ENCODE data around the gene FAM9C. TPM values are rescaled to one million over a fixed set of nuclear protein-coding genes. Genes with fewer than 3 reads are reported as not detected.
A peak's percentile ranks its signal among the peaks of the same experiment; 100 is the strongest.

FAM9C gene
- total RNA-seq, 1 experiment from 2014 or later, result not detected

DNA sequence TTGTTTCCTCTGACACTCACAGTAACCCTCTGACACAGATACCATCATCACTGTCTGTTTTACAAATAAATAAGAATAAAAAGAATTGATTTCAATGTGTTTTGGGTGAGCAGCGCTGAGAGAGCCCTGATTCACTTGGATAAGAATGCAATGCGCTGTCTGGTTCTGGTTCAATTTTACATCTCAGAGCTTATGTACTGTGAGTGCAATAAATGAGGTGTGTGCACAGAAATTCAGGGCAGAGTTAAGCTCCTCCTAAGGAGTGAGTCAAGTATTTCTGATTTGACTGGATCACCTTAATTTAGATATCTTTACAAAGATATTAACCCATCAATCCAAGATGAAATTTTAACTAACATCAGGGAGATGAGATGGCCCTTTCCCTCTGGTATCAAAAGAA is 11.2 kb downstream of the FAM9C start:
- Mint-ChIP-seq H3K4me1 (ENCODE audit: insufficient read depth, unreplicated experiment) (peaks cover 19% of the 10 kb centered on the region), H3K27me3 (ENCODE audit: insufficient read depth, unreplicated experiment) (peaks cover 55% of the 10 kb centered on the region), H3K27ac (ENCODE audit: low read depth, unreplicated experiment) (no peak overlapping the region), H3K4me3 (ENCODE audit: unreplicated experiment) (no peak overlapping the region), H3K9me3 (ENCODE audit: unreplicated experiment) (no peaks in the 10 kb centered on the region), H3K36me3 (ENCODE audit: insufficient read depth, unreplicated experiment) (no peaks in the 10 kb centered on the region)
- TF ChIP-seq, protein P1, sequence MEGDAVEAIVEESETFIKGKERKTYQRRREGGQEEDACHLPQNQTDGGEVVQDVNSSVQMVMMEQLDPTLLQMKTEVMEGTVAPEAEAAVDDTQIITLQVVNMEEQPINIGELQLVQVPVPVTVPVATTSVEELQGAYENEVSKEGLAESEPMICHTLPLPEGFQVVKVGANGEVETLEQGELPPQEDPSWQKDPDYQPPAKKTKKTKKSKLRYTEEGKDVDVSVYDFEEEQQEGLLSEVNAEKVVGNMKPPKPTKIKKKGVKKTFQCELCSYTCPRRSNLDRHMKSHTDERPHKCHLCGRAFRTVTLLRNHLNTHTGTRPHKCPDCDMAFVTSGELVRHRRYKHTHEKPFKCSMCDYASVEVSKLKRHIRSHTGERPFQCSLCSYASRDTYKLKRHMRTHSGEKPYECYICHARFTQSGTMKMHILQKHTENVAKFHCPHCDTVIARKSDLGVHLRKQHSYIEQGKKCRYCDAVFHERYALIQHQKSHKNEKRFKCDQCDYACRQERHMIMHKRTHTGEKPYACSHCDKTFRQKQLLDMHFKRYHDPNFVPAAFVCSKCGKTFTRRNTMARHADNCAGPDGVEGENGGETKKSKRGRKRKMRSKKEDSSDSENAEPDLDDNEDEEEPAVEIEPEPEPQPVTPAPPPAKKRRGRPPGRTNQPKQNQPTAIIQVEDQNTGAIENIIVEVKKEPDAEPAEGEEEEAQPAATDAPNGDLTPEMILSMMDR (IDR thresholded peaks at IDR 0.05; ENCODE audit: unreplicated experiment), result no peak
- ChIA-PET POLR2A (no interaction called here), CTCF (interaction anchor here (0.8 kb wide), 1 partner anchor 87 kb away, joined by 4 read pairs; no protein-coding TSS in a partner anchor)
- DNase-seq (ENCODE audit: unreplicated experiment), result no peak
- intact Hi-C loops (cut with micrococcal nuclease), result no loop called here
- BruUV-seq (replicated peaks), result no TSS peak

DNA sequence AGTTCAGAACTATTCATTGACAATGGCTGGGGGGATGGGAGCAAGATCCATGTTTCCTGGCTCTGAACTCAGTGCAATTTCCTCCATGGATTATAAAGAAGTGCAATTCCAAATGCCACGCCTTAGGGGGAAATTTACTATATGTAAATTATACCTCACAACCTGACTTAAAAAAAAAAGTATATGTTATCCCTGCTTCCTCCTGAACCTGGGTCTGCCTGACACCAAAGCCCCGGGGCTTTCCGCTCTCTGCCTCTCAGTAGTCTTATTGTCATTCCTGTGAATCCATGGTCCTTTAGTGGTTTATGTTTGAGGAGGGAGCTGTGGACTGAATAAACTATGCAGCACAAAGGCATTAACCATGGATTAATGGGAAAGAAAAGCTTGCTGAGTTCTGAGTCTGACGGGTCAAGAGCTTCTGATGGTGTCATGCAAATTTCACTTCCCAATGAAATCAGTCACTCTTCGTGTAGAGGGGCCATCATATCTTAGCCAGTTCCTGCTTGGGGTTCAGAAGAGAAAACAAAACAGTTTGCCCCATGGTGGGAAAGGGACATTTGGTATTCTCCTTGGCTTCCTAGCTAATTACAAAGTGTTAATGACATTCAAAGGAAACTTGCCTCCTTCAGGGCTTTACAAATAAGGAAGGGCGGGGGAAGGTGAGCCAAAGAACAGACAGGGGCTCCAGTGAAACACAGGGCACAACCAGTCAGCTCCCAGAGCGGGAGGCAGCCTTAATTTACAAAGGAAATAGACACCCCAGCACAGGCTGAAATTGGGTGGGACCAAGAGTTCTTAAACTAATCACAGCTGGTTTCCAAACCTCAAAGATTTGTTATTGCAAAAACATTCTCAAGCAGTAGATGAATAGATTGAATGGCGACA is 14.3 kb downstream of the FAM9C start:
- no peaks in the 10 kb centered on the region for H3K36me3 Mint-ChIP-seq (ENCODE audit: insufficient read depth, unreplicated experiment)
- intact Hi-C loops (cut with micrococcal nuclease), result no loop called here
- TF ChIP-seq, protein P1 (IDR thresholded peaks at IDR 0.05; ENCODE audit: unreplicated experiment), result no peak
- ChIA-PET CTCF (interaction anchor here (1.1 to 1.2 kb wide), 2 partner anchors 84 to 458 kb away, joined by 3 to 4 read pairs; no protein-coding TSS in a partner anchor), POLR2A (interaction anchor here (0.6 to 1.6 kb wide), 4 partner anchors 8 to 1379 kb away, joined by 3 to 6 read pairs (median 4); no protein-coding TSS in a partner anchor)
- peak; percentile 39 for DNase-seq (ENCODE audit: unreplicated experiment)
- H3K4me1 Mint-ChIP-seq (ENCODE audit: insufficient read depth, unreplicated experiment), result peaks cover 19% of the 10 kb centered on the region
- BruUV-seq (replicated peaks), result no TSS peak
- no peaks in the 10 kb centered on the region for H3K9me3 Mint-ChIP-seq (ENCODE audit: unreplicated experiment)
- H3K27ac Mint-ChIP-seq (ENCODE audit: low read depth, unreplicated experiment), result peak overlapping the region; percentile 9
- H3K27me3 Mint-ChIP-seq (ENCODE audit: insufficient read depth, unreplicated experiment), result peaks cover 57% of the 10 kb centered on the region
- no peak overlapping the region for H3K4me3 Mint-ChIP-seq (ENCODE audit: unreplicated experiment)

DNA sequence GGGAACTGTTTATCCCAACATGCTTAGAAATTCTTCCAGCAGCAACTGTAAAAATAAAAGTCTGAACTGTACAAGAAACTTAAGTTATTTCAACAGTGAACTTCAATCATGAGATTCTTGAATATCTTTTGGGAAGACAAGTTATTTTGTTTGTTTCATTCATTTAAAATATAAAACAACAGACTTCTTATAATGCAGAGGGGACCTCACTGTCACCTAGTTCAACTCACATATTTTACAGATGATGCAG is 14.9 kb downstream of the FAM9C start:
- BruUV-seq (replicated peaks), result no TSS peak
- Mint-ChIP-seq H3K4me1 (ENCODE audit: insufficient read depth, unreplicated experiment) (peaks cover 19% of the 10 kb centered on the region), H3K27me3 (ENCODE audit: insufficient read depth, unreplicated experiment) (peaks cover 63% of the 10 kb centered on the region), H3K36me3 (ENCODE audit: insufficient read depth, unreplicated experiment) (no peaks in the 10 kb centered on the region), H3K4me3 (ENCODE audit: unreplicated experiment) (no peak overlapping the region), H3K9me3 (ENCODE audit: unreplicated experiment) (no peaks in the 10 kb centered on the region), H3K27ac (ENCODE audit: low read depth, unreplicated experiment) (peak overlapping the region; percentile 9)
- CTCF ChIA-PET, result interaction anchor here (1.1 kb wide), 1 partner anchor 83 kb away, joined by 4 read pairs; no protein-coding TSS in a partner anchor
- DNase-seq (ENCODE audit: unreplicated experiment), result no peak
- POLR2A ChIA-PET, result interaction anchor here (0.6 kb wide), 1 partner anchor 149 kb away, joined by 3 read pairs; no protein-coding TSS in a partner anchor
- TF ChIP-seq, protein P1 (IDR thresholded peaks at IDR 0.05; ENCODE audit: unreplicated experiment), result no peak
- intact Hi-C loops (cut with micrococcal nuclease), result no loop called here

DNA sequence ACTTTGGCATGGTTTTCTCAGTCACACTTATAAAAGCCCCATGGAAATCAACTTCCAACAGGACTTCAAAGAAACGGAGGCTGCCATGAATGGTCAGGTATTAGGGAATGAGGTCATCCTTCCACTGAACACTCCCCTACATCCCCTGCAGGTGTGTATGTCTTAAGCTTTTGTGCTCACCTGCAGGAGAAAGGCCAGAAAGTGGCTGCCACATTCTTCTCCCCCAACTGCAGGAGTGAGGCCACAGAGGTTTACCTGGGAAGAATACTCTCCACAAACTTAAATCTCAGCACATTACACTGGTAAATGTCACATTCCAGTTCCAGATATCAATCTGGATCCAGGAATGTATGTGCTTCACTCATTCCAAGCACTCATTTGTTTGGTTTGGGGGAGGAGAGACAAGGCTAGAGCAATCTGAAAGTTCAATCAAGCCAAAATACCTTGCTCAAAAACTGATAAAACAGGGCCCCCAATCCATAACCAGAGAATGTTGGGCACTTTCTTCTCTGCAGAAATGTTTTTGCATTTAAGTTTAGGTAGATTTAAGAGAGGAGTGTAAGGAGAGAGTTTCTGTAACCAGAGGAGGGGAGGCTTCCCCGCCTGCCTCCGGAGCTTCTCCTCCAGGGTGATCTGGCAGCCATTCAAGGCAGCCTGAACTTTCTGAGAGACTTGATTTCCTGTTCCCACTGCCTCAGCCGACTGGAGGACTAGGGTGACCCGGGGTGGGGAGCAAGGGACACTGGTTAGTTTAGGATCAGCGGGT is 15.4 kb downstream of the FAM9C start:
- peaks cover 61% of the 10 kb centered on the region for H3K27me3 Mint-ChIP-seq (ENCODE audit: insufficient read depth, unreplicated experiment)
- intact Hi-C loops (cut with micrococcal nuclease), result no loop called here
- H3K36me3 Mint-ChIP-seq (ENCODE audit: insufficient read depth, unreplicated experiment), result no peaks in the 10 kb centered on the region
- H3K4me3 Mint-ChIP-seq (ENCODE audit: unreplicated experiment), result peak overlapping the region; percentile 14
- BruUV-seq (replicated peaks), result no TSS peak
- peaks cover 19% of the 10 kb centered on the region for H3K4me1 Mint-ChIP-seq (ENCODE audit: insufficient read depth, unreplicated experiment)
- no peaks in the 10 kb centered on the region for H3K9me3 Mint-ChIP-seq (ENCODE audit: unreplicated experiment)
- H3K27ac Mint-ChIP-seq (ENCODE audit: low read depth, unreplicated experiment), result peak overlapping the region; percentile 9
- DNase-seq (ENCODE audit: unreplicated experiment), result peak; percentile 69
- ChIA-PET POLR2A (interaction anchor here (0.6 to 1.3 kb wide), 2 partner anchors 23 to 150 kb away, joined by 3 read pairs; no protein-coding TSS in a partner anchor), CTCF (interaction anchor here (1.1 kb wide), 1 partner anchor 83 kb away, joined by 4 read pairs; no protein-coding TSS in a partner anchor)
- TF ChIP-seq, protein P1 (IDR thresholded peaks at IDR 0.05; ENCODE audit: unreplicated experiment), result no peak

All from MCF 10A (cell line).